Glomerular visceral epithelial cell (primary cell): ENCODE results near the gene NTN1.

Experiments
- DNase-seq: peaks from one replicate; pipeline ENCODE4 v3.0.0-alpha.2; 2016; ENCODE audit errors: extremely low spot score

The NTN1 gene

GRCh38 chr17:9192010-9192409 lies 170.7 kb downstream of the NTN1 start:
- DNase-seq: no peak

GRCh38 chr17:9195411-9195810 lies 174.1 kb downstream of the NTN1 start:
- DNase-seq: no peak

- no peak for DNase-seq
These were observed 174.8 kb downstream of the NTN1 start for GRCh38 chr17:9195961-9196670.

- no peak for DNase-seq
These were observed 178.6 kb downstream of the NTN1 start for GRCh38 chr17:9199571-9200551.

GRCh38 chr17:9200699-9201359 lies 179.5 kb downstream of the NTN1 start:
- DNase-seq: no peak

GRCh38 chr17:9202532-9202931 lies 181.2 kb downstream of the NTN1 start:
- no peak for DNase-seq

GRCh38 chr17:9203771-9204425 lies 182.6 kb downstream of the NTN1 start:
- no peak for DNase-seq

GRCh38 chr17:9204637-9205329 lies 183.5 kb downstream of the NTN1 start:
- no peak for DNase-seq

- no peak for DNase-seq
These were observed 184.5 kb downstream of the NTN1 start for GRCh38 chr17:9205520-9206409.

GRCh38 chr17:9206410-9206703 lies 185.0 kb downstream of the NTN1 start:
- no peak for DNase-seq

- no peak for DNase-seq
These were observed 185.5 kb downstream of the NTN1 start for GRCh38 chr17:9206741-9207332.

GRCh38 chr17:9208381-9209105 lies 187.2 kb downstream of the NTN1 start:
- no peak for DNase-seq

- DNase-seq: no peak
These were observed 188.0 kb downstream of the NTN1 start for GRCh38 chr17:9209347-9209746.

- no peak for DNase-seq
These were observed 188.6 kb downstream of the NTN1 start for GRCh38 chr17:9209781-9210370.

GRCh38 chr17:9211133-9211765 lies 189.9 kb downstream of the NTN1 start:
- no peak for DNase-seq

GRCh38 chr17:9212376-9213302 lies 191.3 kb downstream of the NTN1 start:
- no peak for DNase-seq

- no peak for DNase-seq
These were observed 192.0 kb downstream of the NTN1 start for GRCh38 chr17:9213303-9213640.
